HG03175 (cell line): Measurements from ENCODE around the gene TRIB2.
A peak's percentile ranks its signal among the peaks of the same experiment; 100 is the strongest.

Experiments used
- ATAC-seq: cut with Tn5 transposase; IDR thresholded peaks from one replicate; pipeline ENCODE4 v1.9.1; 2021; ENCODE audit warnings: mild to moderate bottlenecking, moderate library complexity; ENCODE audit not compliant: unreplicated experiment

TRIB2 gene

DNA sequence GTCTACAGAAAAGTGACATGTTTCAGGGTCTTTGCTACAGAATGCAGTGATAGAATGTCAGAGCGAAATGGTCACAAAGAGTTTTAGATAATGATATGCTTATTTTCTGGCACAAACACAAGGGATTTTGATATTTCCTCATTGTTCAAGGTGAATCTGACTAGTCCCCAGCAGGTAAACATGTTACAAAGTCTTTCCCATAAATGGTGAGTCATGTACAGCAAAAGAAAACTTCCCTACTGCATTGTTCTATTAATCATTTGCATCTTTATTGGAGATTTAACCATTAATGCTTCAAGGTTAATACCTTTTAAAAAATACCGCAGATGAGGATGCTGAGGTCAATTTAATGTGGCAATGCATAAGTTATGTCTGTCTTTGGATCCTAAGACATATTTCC lies 19.1 kb upstream of the TRIB2 start:
- no peak for ATAC-seq

DNA sequence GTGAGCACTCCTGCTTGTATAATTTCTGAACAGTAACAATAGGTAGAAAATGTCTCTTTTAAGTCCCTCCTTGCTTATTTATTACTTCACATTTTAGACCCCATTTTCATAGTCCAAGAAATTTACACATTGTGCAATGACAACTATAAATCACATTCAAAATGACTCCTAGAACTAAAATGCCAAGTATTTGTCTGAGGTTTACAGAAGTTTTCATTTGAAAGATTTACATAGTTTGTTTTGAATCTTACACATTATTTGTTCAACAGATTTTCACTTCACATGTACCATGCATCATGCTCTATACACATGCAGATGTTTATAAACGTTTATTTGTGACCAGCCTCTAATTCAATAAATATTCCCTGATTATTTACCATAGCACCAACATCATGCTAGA lies 15.7 kb upstream of the TRIB2 start:
- no peak for ATAC-seq

DNA sequence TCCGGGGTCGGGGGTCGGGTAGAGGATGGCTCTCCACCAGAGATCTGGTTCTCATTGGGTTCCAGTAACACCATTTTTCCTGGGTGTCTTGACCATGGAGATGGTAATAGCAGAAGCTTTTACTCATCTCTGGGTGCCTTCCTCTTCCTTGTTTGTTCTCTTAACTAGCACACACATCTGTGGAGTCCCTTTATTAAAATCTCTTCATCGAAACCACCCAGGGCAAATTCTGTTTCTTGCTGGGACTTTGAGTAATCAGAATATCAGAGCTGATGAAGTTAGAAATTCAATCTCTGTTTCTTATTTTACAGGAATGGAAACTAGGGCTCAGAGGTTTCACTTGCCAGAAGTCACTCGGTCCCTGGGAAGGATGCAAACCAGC lies 15.0 kb upstream of the TRIB2 start:
- no peak for ATAC-seq

DNA sequence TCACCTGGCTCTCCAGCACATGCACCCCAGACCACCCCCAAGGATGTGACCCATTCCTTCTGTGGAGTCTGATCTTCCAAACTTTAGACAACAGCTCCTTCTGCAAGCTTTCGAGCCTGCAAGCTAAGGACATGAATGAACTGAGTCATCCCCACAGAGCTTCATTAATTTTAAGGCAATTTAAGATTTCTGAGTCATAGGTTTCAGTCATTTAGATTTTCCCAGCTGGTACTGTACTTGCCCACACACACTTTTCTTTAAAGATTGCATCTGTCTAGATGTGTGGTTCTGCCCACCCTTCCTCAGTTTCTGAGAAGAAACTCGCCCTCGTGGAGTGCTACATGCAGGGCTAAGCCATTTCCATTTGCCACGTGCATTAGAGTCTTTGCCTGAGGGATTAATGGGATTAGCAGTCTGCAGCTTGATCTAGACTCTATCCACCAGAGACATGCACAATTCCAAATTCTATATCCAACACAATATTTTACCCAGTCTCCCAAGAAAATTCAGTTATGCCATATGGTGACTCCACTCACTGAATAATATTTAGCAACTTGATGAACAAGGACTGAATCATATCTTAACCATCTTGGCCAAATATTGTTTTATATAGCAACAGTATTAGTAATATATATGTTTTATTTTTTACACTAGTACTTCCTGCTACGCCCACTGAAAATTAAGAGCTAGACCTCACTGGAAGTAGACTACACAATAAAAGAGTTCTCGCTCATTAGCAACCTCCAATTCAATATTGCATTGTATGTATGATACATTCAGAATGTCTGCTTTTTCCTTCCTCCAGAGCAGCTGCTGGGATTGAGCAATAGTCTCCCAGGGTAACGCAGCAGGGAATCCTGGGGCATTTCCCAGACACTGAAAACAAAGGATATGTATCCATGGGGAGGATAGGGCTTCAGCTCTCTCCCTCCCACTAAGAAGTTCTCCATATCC lies 14.3 kb upstream of the TRIB2 start:
- ATAC-seq = no peak

DNA sequence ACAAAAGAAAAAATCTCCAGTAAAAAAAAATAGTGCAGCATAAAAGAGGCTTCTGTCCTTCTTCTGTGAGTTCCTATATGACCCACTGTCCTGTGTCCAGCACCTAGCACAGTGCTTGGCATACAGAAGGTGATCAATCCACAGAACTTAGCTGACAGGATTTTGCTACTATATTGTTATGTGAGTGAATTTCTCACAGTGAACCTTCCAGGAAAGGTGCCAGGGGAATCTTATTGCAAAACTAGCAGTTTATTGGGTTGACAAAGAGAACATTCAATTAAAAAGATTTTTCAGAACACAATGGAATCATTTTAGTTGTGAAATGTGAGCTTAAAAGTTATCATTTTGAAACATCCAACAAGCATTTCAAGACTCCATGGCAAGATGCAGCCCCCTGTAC lies 12.4 kb upstream of the TRIB2 start:
- no peak for ATAC-seq

DNA sequence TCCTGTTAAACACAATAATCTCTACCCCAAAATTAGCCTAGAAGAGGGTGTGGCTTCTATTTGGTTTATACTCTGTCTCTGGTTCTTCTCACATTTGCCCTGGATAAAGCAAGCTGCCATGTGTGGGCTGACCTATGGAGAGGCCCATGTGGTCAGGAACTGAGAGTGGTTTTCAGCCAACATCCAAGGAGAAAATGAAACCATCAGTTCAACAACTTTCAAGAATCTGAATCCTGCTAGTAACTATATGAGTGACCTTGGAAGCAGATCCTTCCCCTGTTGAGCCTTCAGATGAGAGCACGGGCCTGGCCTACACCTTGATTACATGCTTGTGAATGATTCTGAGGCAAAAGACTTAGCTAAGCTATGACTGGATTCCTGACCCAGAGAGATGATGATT lies 11.5 kb upstream of the TRIB2 start:
- ATAC-seq = no peak

DNA sequence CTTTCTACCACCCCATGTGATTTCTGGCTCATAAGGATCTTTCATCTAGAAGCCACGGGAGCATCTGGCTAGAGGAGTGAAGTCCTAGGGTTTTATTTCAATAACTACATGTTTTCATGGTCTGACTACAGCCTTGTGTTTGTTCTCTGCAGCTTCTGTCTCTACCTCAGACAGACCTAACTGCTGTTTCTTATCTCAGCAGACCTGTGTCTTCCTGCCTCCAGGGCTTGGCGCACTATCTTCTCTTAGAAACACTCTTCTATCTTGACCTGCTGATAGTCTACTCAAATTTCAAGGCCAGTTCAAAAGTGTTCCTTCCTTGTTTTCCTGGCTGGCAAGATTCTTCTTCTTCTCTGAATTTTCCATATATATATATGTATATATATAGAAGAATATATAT lies 11.0 kb upstream of the TRIB2 start:
- no peak for ATAC-seq

DNA sequence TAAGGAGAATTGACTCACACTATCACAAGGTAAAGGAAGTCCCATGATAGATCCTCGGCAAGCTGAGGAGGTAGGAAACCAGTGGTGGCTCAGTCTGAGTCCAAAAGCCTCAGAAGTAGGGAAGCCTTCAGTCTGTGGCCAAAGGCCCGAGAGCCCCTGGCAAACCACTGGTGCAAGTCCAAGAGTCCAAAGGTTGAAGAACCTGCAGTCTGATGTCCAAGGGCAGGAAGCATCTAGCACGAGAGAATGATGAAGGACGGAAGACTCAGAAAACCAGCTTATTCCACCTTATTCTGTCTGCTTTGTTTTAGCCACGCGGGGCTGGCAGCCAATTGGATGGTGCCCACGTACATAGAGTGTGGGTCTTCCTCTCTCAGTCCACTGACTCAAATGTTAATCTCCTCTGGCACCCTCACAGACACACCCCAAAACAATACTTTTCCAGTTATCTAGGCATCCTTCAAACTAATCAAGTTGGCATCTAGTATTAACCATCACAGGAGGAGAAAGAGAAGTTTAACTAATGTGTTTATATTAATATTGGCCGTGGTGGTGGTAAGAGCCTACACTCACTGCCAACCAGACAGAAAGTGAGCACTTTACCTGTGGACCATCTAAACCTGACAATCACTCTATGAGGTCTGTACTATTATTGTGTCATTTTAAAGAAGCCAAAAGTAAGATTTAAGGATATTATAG lies 8.1 kb upstream of the TRIB2 start:
- ATAC-seq = peak; percentile 8

DNA sequence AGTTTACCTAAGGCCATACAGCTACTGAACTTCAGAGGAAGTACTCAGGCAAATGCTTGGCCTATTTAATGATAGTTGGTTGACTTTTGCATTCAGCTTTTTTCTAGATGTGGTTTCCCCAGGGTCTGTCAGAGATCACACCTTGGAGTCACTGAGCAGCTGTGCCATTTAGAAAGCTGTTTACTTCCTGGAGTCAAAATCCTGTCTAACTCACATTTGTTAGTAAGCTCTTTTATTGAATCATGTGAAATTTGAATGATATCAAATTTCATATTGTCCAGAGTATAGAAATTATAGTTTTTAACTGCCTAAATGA lies 7.6 kb upstream of the TRIB2 start:
- ATAC-seq = peak; percentile 63

DNA sequence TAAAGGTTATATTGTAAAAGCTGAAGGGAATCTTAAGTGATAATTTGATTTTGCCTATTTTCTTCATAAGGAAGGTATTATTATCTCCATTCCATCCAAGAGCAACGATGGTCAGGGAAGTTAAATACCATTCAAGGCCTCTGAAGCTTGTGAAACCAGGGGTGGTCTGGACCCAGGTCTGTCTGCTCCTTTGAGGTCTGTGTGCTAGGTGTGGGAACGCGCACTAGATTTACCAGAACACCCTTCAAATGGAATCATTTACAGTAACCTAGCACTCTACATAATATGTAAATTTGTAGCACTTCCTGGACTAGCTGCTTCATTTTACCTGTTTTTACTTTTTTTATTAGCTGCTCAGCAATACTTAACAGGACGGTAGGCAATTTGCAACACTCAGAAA lies 6.4 kb upstream of the TRIB2 start:
- no peak for ATAC-seq

DNA sequence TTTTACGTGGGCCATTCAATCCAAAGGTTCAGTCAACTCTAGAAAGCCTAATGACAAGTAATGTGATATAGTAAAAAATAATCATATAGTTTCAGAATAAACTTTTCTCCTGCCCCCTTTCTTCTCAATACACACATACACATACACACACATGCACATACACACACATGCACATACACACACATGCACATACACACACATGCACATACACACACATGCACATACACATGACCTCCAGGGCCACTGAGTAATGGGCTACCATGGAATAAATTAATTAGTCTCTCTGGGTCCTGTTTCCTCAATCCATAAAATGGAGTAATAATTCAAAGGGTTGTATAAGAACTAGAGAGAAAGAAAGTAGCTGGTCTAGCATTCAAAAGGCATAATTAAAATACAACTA lies 5.4 kb upstream of the TRIB2 start:
- ATAC-seq = no peak

DNA sequence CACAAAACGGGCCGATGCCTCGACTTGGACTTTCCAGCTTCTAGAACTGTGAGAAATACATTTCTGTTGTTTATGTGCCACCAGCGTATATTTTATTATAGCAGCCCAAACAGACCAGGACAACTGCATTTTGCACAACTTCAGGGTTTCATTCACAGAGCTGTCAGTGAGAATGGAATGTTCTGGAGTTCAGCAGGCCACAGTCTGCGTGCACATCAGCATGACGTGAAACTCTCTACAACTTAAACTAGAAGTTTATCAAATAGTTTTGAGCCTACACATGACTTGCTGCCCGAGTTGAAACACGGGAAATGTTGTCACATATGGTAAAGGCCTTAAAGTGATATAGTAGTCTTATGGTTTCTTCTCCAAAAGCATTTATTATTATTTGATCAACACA lies 3.9 kb upstream of the TRIB2 start:
- ATAC-seq = no peak

DNA sequence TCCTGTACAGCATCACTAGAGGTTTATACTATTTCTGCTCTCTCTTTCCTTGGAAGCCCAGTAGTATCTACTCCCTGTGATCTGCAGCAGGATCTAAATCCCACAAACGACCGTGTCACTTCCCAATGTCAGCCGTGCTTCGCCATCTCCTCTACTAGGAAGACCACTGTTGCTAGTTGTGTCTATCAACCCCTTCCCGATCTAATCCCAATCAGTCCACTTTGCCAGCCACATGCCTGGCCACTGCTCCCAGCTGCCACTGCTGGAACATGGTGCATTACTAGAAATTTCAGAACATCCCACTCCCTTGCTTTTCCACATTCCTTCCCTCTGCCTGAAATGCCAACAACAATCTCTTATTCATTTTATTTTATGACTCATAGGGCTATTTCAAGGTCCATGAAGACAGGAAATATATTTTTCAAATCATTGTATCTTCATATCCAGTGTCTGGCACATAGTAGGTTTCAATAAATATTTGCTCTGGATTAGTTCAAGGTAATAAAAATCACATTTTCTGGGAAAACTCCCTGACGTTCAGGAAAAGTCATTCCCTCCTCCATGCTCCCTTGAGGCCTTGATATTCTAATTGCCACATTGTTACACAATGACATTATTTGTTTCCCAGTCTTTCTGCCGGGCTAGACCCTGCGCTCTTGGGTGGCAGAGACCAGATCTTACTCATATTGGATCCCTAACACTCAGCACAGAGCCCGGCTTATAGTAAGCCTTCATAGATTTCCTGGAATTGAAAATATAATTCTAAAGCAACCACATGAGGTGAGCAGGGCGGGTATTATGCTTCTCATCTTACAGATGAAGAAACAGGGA lies 2.1 kb upstream of the TRIB2 start:
- ATAC-seq = no peak

DNA sequence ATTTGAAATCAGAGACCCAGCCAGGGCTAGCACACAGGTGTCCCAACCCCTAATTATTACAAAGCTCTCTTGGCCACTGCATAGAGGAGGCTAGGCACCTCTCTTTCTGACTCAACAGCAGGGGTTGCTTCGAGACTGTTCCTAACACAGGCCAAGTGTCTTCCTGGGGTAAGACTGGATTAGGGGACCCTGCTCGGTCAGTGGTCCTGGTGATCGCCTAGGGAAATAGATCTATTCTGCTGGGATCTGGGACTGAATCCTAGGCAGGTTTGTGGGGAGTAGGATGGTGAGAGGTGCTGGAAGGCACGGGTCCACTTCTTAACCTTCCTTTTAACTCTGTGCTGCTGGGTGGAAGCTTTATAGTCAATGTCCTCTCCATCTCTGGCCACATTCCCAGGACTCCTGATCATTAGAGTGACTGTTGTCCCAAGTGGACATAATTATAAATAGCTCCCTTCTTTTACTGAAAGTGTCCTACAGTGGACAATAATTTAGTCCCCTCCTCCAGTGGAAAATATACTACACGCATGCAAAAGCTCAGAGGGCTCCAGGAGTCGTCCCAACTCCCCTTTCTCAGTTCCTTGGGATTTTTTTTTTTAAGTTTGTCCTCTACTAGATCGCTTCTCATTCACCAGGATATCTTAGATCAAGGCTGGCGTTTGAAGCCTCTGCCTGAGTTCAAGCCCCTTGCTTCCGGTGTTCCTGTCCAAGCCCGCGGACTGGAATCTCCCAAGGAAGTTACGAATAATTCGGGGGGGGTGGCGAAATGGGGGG lies 1.3 kb upstream of the TRIB2 start:
- no peak for ATAC-seq

DNA sequence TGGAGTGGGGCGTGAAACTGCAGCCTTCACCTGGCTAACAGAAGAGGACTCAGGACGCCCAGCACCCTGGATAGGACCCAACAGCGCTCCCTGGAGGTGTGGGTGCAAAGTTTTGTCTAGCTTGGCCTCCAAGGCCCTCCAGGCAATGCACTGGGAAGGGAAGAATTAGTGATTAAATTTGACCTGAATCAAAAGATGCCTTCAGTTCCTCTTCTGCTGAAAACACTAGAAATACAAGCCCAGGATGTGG lies 779 bp upstream of the TRIB2 start:
- peak; percentile 34 for ATAC-seq

DNA sequence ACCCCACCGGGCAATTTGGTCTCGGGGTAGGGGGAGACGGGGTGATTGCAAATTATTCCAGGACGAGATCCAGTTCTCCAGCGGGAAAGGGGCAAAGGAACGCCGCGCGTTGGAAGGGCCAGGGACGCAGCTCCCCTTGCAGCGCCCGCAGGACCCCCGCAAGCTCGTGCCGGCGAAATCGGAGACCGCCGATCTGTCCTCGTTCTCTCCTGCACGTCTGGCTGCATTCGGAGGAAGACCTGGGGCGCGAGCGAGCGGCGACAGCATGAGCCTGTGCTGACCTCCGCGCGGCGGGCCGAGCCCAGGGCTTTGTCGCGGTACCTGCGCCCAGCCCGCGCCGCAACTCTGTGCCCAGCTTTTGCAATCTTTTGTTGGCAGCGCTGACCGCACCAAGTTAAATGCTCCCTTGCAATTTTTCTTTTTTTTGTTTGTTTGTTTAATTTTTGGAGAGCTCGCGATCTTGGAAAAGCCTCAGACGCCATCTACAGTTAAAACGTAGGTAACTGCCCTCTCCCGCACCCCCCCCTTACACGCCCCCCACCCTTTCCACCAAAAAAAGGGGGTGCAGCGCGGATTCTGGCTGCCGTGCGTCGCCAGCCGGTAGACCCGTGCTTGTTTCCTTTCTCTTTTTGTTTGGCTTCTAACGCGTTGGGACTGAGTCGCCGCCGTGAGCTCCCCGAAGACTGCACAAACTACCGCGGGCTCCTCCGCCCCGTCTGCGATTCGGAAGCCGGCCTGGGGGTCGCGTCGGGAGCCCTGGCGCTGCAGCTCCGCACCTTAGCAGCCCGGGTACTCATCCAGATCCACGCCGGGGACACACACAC lies 667 bp downstream of the TRIB2 start:
- ATAC-seq = no peak

DNA sequence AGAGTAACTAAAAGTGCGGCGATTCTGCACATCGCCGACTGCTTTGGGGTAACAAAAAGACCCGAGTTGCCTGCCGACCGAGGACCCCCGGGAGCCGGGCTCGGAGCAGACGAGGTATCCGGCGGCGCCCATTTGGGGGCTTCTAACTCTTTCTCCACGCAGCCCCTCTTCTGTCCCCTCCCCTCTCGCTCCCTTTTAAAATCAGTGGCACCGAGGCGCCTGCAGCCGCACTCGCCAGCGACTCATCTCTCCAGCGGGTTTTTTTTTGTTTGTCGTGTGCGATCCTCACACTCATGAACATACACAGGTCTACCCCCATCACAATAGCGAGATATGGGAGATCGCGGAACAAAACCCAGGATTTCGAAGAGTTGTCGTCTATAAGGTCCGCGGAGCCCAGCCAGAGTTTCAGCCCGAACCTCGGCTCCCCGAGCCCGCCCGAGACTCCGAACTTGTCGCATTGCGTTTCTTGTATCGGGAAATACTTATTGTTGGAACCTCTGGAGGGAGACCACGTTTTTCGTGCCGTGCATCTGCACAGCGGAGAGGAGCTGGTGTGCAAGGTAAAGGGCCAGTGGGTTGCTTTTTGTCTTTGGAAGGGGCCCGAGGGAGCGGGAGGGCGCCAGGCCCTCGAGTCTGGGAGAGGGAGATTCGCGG lies 1.4 kb downstream of the TRIB2 start:
- ATAC-seq = no peak

DNA sequence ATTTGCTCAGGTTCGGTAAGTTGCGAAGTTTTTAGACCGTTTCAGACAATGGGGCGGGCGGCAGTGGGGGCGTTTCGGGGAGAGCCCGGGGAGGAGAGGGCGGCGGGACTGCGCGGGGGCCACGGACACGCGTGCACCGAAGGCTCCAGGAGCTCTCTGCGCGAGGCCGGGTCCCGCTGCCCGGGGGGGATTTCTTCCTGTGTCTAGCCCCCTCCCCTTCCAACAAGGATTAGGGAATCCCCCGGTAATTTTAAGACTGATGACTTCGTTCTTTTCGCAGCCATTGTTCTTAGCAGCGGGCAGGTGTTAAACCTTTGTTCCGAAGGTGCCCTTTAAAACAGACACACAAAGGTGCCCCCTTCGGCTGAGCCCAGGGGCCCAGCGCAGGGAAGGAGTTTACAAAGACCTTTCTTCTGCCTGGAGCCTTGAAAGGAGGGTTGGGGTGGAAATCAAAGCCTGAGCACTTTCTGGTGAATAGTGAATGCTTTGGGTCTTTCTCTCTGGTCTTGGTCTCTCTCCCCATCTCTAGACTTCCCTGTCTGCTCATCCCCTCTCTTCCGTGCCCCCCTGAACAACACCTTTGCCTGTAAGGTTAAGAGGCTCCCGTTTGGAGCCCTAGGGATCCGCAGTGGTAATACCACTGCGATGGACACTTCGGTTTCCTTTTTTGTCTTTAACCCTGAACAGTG lies 2.1 kb downstream of the TRIB2 start:
- ATAC-seq = no peak
